K562 (cell line): ENCODE results near the gene MDC1. TPM values are rescaled to one million over a fixed set of nuclear protein-coding genes. Genes with fewer than 3 reads are reported as not detected.

Experiments
- HCFC1 ChIP-seq: IDR thresholded peaks from 2 replicates; pipeline ENCODE4 v1.6.1; 2012; ENCODE audit warnings: low read depth, low read length, improper control_type of control experiment
- KAT7 ChIP-seq: sonication (generic); formaldehyde crosslinking; IDR thresholded peaks from 2 replicates; pipeline ENCODE4 v1.8.0; 2022; ENCODE audit warnings: missing genetic modification reagents, mild to moderate bottlenecking, borderline replicate concordance
- LARP7 ChIP-seq: fragments of 450-650 bp; IDR thresholded peaks from 2 replicates; pipeline ENCODE4 v1.6.1; 2016
- MCM5 ChIP-seq: fragments of 450-650 bp; IDR thresholded peaks from 2 replicates; pipeline ENCODE4 v1.6.1; 2016; ENCODE audit warnings: low read depth
- NRF1 ChIP-seq, 2 experiments: fragments of 450-650 bp; IDR thresholded peaks in 1 of 2; conservative IDR thresholded peaks in 1 of 2; 2 replicates each; pipeline ENCODE4 v1.6.1; 2014; ENCODE audit warnings: mild to moderate bottlenecking in 2 of 2
- PCBP2 ChIP-seq: fragments of 200-400 bp; formaldehyde crosslinking; IDR thresholded peaks from 2 replicates; pipeline ENCODE4 v1.6.1; 2018; ENCODE audit warnings: low read length, low read depth, mild to moderate bottlenecking, moderate library complexity; ENCODE audit not compliant: poor library complexity, severe bottlenecking
- POLR3A ChIP-seq: IDR thresholded peaks from 2 replicates; pipeline ENCODE4 v1.6.1; 2011; ENCODE audit warnings: borderline replicate concordance, mild to moderate bottlenecking, moderate library complexity; ENCODE audit not compliant: insufficient read length, insufficient read depth; ENCODE audit errors: extremely low read depth
- PTRF ChIP-seq: fragments of 450-650 bp; IDR thresholded peaks from 2 replicates; pipeline ENCODE4 v1.6.1; 2016; ENCODE audit warnings: mild to moderate bottlenecking, missing genetic modification characterization, missing compliant biosample characterization
- RFX7 ChIP-seq: fragments of 250-450 bp; sonication (Bioruptor Pico); IDR thresholded peaks from 2 replicates; pipeline ENCODE4 v1.5.1; 2021; ENCODE audit warnings: mild to moderate bottlenecking
- SRF ChIP-seq, 2 experiments: fragments of 250-450, 450-650 bp in 1 of 2; sonication (Bioruptor Pico) in 1 of 2; sonication (generic) in 1 of 2; formaldehyde crosslinking; IDR thresholded peaks; 2 replicates each; pipeline versions ENCODE4 v1.5.0 to v1.5.1; 2020 to 2022; ENCODE audit warnings: mild to moderate bottlenecking in 1 of 2, missing genetic modification reagents in 1 of 2
- TAF1 ChIP-seq: IDR thresholded peaks from 2 replicates; pipeline ENCODE4 v1.6.1; 2011; ENCODE audit warnings: mild to moderate bottlenecking, low read length, moderate library complexity; ENCODE audit not compliant: insufficient read depth, control insufficient read depth, severe bottlenecking; ENCODE audit errors: extremely low read depth
- TARDBP ChIP-seq: fragments of 450-650 bp; IDR thresholded peaks from 2 replicates; pipeline ENCODE4 v1.6.1; 2016
- TEAD4 ChIP-seq, 2 experiments: sonication (generic) in 1 of 2; formaldehyde crosslinking in 1 of 2; IDR thresholded peaks; 2 replicates each; pipeline versions ENCODE4 v1.6.1 to v1.8.0; 2012 to 2022; ENCODE audit warnings: borderline replicate concordance in 1 of 2, inconsistent platforms in 1 of 2, low read length in 1 of 2, mild to moderate bottlenecking in 1 of 2, missing genetic modification reagents in 1 of 2
- U2AF2 ChIP-seq: fragments of 200-400 bp; formaldehyde crosslinking; optimal IDR thresholded peaks from 2 replicates; pipeline ENCODE3; 2017; ENCODE audit warnings: low read depth, mild to moderate bottlenecking, low read length
- ZNF165 ChIP-seq: fragments of 250-450 bp; sonication (Bioruptor Pico); IDR thresholded peaks from 2 replicates; pipeline ENCODE4 v1.4.0; 2020; ENCODE audit warnings: borderline replicate concordance
- ZNF239 ChIP-seq: fragments of 250-450 bp; sonication (Bioruptor Pico); IDR thresholded peaks from 2 replicates; pipeline ENCODE4 v1.4.0; 2020; ENCODE audit warnings: mild to moderate bottlenecking
- polyA plus RNA-seq, 8 experiments: library from polyadenylated mRNA; depleted of rRNA in 4 of 8; stranded (reverse) in 5 of 8; unstranded in 3 of 8; fragments of >200 nt; fragmentation: Nextera tagmentation in 2 of 8; fragmentation: Illumina TruSeq in 1 of 8; extraction: Ambion mirVana in 2 of 8; extraction: Trizol in 1 of 8; gene quantifications; 2 replicates each; pipeline versions ENCODE4 v1.2.1 to v1.2.3, GENCODE V29; 2011 to 2014; ENCODE audit warnings: inconsistent platforms in 1 of 8, missing spikeins in 1 of 8
- total RNA-seq, 7 experiments: library from RNA; depleted of rRNA in 6 of 7; stranded (reverse); fragments of >200 nt in 6 of 7; fragmentation: Illumina TruSeq in 2 of 7; extraction: Trizol in 2 of 7; gene quantifications; 2 replicates each; pipeline versions ENCODE4 v1.2.1 to v1.2.3, GENCODE V29; 2011 to 2021; ENCODE audit warnings: low replicate concordance in 1 of 7
- TF ChIP-seq, protein P1 (sequence below): conservative IDR thresholded peaks from 2 replicates; pipeline ENCODE4 v1.6.1; 2011; ENCODE audit warnings: low read depth, mild to moderate bottlenecking, low read length; ENCODE audit not compliant: control insufficient read depth
- TF ChIP-seq, protein P2 (sequence below): fragments of 250-450 bp; sonication (Bioruptor Pico); IDR thresholded peaks from 2 replicates; pipeline ENCODE4 v1.4.0; 2020; ENCODE audit warnings: mild to moderate bottlenecking, moderate library complexity

The MDC1 gene
- total and polyA plus RNA-seq, 9 of the 15 experiments (the other 6 are each of a cell fraction or from before 2014, with no cell fraction given) = 8.2 to 114 (median 20.0) TPM

DNA sequence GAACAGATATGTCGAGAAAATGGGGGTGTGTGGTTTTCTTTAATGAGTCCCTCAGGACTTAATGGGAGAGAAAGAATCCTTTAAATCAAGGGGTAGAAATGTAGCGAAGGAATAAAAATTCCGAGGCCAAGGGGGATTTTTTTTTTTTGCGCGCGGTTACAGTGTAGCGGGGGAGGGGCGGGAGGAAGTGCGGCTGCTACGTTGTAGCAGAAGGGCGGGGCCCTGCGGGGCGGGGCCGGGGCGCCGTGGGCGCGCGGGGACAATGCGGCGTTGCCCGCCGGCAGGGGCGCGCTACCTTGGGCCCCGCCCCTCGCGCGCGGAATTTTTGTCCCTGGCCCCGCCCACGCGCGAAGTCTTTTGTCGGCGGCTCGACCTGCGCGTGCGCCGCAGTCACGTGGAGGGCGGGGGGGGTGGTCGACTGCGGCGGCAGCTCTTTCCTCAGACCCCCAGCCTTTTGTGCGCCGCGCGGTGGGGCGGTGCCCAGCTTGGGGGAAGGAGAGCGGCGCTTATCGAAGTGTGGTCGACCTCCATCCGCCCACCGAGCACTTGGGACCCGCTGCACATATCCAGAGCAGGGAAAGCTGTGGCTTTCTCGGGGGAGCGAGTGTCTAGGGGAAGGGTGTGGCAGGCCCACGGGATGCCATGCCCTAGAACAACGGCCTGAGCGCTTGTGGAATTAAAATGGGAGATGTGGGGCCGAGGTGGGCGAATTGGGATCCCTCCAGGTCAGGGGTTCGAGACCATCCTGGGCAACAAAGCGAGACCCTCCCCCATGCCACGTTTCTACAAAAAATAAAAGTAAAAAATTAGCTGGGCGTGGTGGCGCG is 4.3 kb upstream of the MDC1 start (continued):
- TF ChIP-seq PCBP2 (peak; percentile 71), TAF1 (peak; percentile 60), SRF (CRISPR knock-in tag; IDR thresholded peaks at IDR 0.05) (peak in 1 of 2 experiments; percentile 63; a peak in 1 of 4 replicates), TEAD4 (IDR thresholded peaks at IDR 0.05; ENCODE audit: low read length) (peak; percentile 66), TEAD4 (CRISPR knock-in tag; IDR thresholded peaks at IDR 0.05; ENCODE audit: borderline replicate concordance) (no peak), TARDBP (peak; percentile 84; the same call in 1 of the 2 replicates), HCFC1 (peak; percentile 53), RFX7 (no peak; the same call in 1 of the 2 replicates), POLR3A (no peak), MCM5 (no peak), ZNF165 (CRISPR knock-in tag) (no peak), ZNF239 (no peak), PTRF (tag) (no peak), KAT7 (CRISPR knock-in tag) (peak; percentile 64; the same call in 1 of the 2 replicates), NRF1 (conservative IDR thresholded peaks at IDR 0.05 in 1 of 2, IDR thresholded peaks at IDR 0.05 in 1 of 2) (peak; percentile 95), LARP7 (no peak), U2AF2 (no peak)
- TF ChIP-seq, protein P1, sequence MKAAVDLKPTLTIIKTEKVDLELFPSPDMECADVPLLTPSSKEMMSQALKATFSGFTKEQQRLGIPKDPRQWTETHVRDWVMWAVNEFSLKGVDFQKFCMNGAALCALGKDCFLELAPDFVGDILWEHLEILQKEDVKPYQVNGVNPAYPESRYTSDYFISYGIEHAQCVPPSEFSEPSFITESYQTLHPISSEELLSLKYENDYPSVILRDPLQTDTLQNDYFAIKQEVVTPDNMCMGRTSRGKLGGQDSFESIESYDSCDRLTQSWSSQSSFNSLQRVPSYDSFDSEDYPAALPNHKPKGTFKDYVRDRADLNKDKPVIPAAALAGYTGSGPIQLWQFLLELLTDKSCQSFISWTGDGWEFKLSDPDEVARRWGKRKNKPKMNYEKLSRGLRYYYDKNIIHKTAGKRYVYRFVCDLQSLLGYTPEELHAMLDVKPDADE = peak; percentile 82
- TF ChIP-seq, protein P2, sequence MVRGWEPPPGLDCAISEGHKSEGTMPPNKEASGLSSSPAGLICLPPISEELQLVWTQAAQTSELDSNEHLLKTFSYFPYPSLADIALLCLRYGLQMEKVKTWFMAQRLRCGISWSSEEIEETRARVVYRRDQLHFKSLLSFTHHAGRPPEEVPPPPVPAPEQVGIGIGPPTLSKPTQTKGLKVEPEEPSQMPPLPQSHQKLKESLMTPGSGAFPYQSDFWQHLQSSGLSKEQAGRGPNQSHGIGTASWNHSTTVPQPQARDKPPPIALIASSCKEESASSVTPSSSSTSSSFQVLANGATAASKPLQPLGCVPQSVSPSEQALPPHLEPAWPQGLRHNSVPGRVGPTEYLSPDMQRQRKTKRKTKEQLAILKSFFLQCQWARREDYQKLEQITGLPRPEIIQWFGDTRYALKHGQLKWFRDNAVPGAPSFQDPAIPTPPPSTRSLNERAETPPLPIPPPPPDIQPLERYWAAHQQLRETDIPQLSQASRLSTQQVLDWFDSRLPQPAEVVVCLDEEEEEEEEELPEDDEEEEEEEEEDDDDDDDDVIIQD (CRISPR knock-in tag) = no peak
